Glutamatergic neuron (in vitro differentiated cells): ENCODE data around the gene HIRA. TPM values are rescaled to one million over a fixed set of nuclear protein-coding genes. Genes with fewer than 3 reads are reported as not detected.

Source experiments
- DNase-seq: peaks from one replicate; pipeline ENCODE4 v3.0.0; 2022
- H3K27ac Mint-ChIP-seq: one replicate; pipeline ENCODE4 v1.8.0; 2020; ENCODE audit warnings: mild to moderate bottlenecking, mixed read lengths, inconsistent platforms; ENCODE audit not compliant: unreplicated experiment
- H3K27me3 Mint-ChIP-seq: one replicate; pipeline ENCODE4 v1.8.0; 2020; ENCODE audit warnings: mild to moderate bottlenecking, moderate library complexity, mixed read lengths, inconsistent platforms; ENCODE audit not compliant: unreplicated experiment
- H3K36me3 Mint-ChIP-seq: one replicate; pipeline ENCODE4 v1.8.0; 2020; ENCODE audit warnings: mild to moderate bottlenecking, mixed read lengths, inconsistent platforms; ENCODE audit not compliant: unreplicated experiment
- H3K4me1 Mint-ChIP-seq: one replicate; pipeline ENCODE4 v1.8.0; 2020; ENCODE audit warnings: mild to moderate bottlenecking, low read depth, mixed read lengths, inconsistent platforms; ENCODE audit not compliant: unreplicated experiment
- H3K4me3 Mint-ChIP-seq: one replicate; pipeline ENCODE4 v1.8.0; 2020; ENCODE audit warnings: mild to moderate bottlenecking, mixed read lengths, inconsistent platforms; ENCODE audit not compliant: unreplicated experiment
- H3K9me3 Mint-ChIP-seq: one replicate; pipeline ENCODE4 v1.8.0; 2020; ENCODE audit warnings: mild to moderate bottlenecking, moderate library complexity, mixed read lengths, inconsistent platforms; ENCODE audit not compliant: unreplicated experiment
- CTCF ChIP-seq: fragments of 200-600 bp; sonication (generic); IDR thresholded peaks from one replicate; pipeline ENCODE4 v1.5.0; 2021; ENCODE audit not compliant: partially characterized antibody, unreplicated experiment
- total RNA-seq: library from RNA; stranded (reverse); fragmentation: NEBNext Ultra II Directional; extraction: Animal tissue kit (Norgen Biotek cat#: 25700); gene quantifications from one replicate; pipeline ENCODE4 v1.2.1, GENCODE V29; 2021; ENCODE audit not compliant: unreplicated experiment

Gene HIRA
- total RNA-seq, 1 donor from 2014 or later: 51.0 TPM

- no peaks in the 10 kb centered on the region for H3K36me3 Mint-ChIP-seq
- no peaks in the 10 kb centered on the region for H3K4me1 Mint-ChIP-seq
- H3K27me3 Mint-ChIP-seq: peaks cover 3% of the 10 kb centered on the region
- H3K9me3 Mint-ChIP-seq: peaks cover 3% of the 10 kb centered on the region
- no peak overlapping the region for H3K4me3 Mint-ChIP-seq
- no peak for DNase-seq
- no peak overlapping the region for H3K27ac Mint-ChIP-seq
- TF ChIP-seq CTCF: no peak
Observed at GRCh38 chr22:19456541-19456940, 25.0 kb upstream of the HIRA start.

GRCh38 chr22:19455585-19456370 is 24.2 kb upstream of the HIRA start:
- H3K4me1 Mint-ChIP-seq: no peaks in the 10 kb centered on the region
- H3K27me3 Mint-ChIP-seq: peaks cover 4% of the 10 kb centered on the region
- H3K9me3 Mint-ChIP-seq: peaks cover 3% of the 10 kb centered on the region
- no peak for DNase-seq
- no peak overlapping the region for H3K4me3 Mint-ChIP-seq
- TF ChIP-seq CTCF: no peak
- H3K36me3 Mint-ChIP-seq: no peaks in the 10 kb centered on the region
- no peak overlapping the region for H3K27ac Mint-ChIP-seq

- Mint-ChIP-seq H3K9me3 (peaks cover 3% of the 10 kb centered on the region), H3K4me1 (no peaks in the 10 kb centered on the region), H3K36me3 (no peaks in the 10 kb centered on the region), H3K27ac (no peak overlapping the region), H3K27me3 (peaks cover 4% of the 10 kb centered on the region), H3K4me3 (no peak overlapping the region)
- DNase-seq: no peak
- TF ChIP-seq CTCF: no peak
Observed at GRCh38 chr22:19455033-19455432, 23.5 kb upstream of the HIRA start.

GRCh38 chr22:19454156-19454555 is 22.6 kb upstream of the HIRA start:
- no peak for DNase-seq
- H3K4me3 Mint-ChIP-seq: no peak overlapping the region
- H3K36me3 Mint-ChIP-seq: no peaks in the 10 kb centered on the region
- no peak for TF ChIP-seq CTCF
- H3K9me3 Mint-ChIP-seq: peaks cover 3% of the 10 kb centered on the region
- H3K4me1 Mint-ChIP-seq: peaks cover 4% of the 10 kb centered on the region
- H3K27ac Mint-ChIP-seq: no peak overlapping the region
- peaks cover 4% of the 10 kb centered on the region for H3K27me3 Mint-ChIP-seq

- Mint-ChIP-seq H3K4me1 (peaks cover 6% of the 10 kb centered on the region), H3K36me3 (no peaks in the 10 kb centered on the region), H3K27me3 (peaks cover 4% of the 10 kb centered on the region), H3K4me3 (no peak overlapping the region), H3K9me3 (peaks cover 3% of the 10 kb centered on the region), H3K27ac (no peak overlapping the region)
- no peak for DNase-seq
- no peak for TF ChIP-seq CTCF
Observed at GRCh38 chr22:19453718-19454117, 22.2 kb upstream of the HIRA start.
